ENCODE data around the gene POGLUT2.

The POGLUT2 gene

GRCh38 chr13:102763741-102764140 lies 35.0 kb downstream of the POGLUT2 start:
- no peak for DNase-seq

GRCh38 chr13:102761071-102761470 lies 37.7 kb downstream of the POGLUT2 start:
- no peak for DNase-seq

- no peak for DNase-seq
Measured at GRCh38 chr13:102758842-102759241, 39.9 kb downstream of the POGLUT2 start.

- no peak for DNase-seq
Measured at GRCh38 chr13:102757006-102757405, 41.8 kb downstream of the POGLUT2 start.

GRCh38 chr13:102751886-102752285 lies 46.9 kb downstream of the POGLUT2 start:
- no peak for DNase-seq

- no peak for DNase-seq
Measured at GRCh38 chr13:102742506-102742905, 56.3 kb downstream of the POGLUT2 start.

GRCh38 chr13:102742101-102742500 lies 56.7 kb downstream of the POGLUT2 start:
- DNase-seq: no peak

Data from EL (cell line).